Measurements from ENCODE around the gene PKP1.

Gene PKP1

GRCh38 chr1:201309416-201309815 lies 26.1 kb downstream of the PKP1 start:
- DNase-seq (ENCODE audit: low spot score), result peak; percentile 85

GRCh38 chr1:201310251-201310985 lies 27.1 kb downstream of the PKP1 start:
- no peak for DNase-seq (ENCODE audit: low spot score)

- DNase-seq (ENCODE audit: low spot score), result peak; percentile 86
These were observed 27.7 kb downstream of the PKP1 start for GRCh38 chr1:201310986-201311355.

GRCh38 chr1:201311356-201312011 lies 28.2 kb downstream of the PKP1 start:
- DNase-seq (ENCODE audit: low spot score), result no peak

GRCh38 chr1:201312298-201312697 lies 29.0 kb downstream of the PKP1 start:
- no peak for DNase-seq (ENCODE audit: low spot score)

GRCh38 chr1:201313086-201313485 lies 29.8 kb downstream of the PKP1 start:
- no peak for DNase-seq (ENCODE audit: low spot score)

- DNase-seq (ENCODE audit: low spot score), result no peak
These were observed 33.2 kb downstream of the PKP1 start for GRCh38 chr1:201316556-201316955.

GRCh38 chr1:201317551-201317950 lies 34.2 kb downstream of the PKP1 start:
- DNase-seq (ENCODE audit: low spot score), result no peak

- DNase-seq (ENCODE audit: low spot score), result no peak
These were observed 35.4 kb downstream of the PKP1 start for GRCh38 chr1:201318504-201319340.

GRCh38 chr1:201319631-201320030 lies 36.3 kb downstream of the PKP1 start:
- DNase-seq (ENCODE audit: low spot score), result no peak

- DNase-seq (ENCODE audit: low spot score), result no peak
These were observed 37.0 kb downstream of the PKP1 start for GRCh38 chr1:201320168-201320788.

GRCh38 chr1:201321826-201322390 lies 38.6 kb downstream of the PKP1 start:
- DNase-seq (ENCODE audit: low spot score), result no peak

- no peak for DNase-seq (ENCODE audit: low spot score)
These were observed 39.6 kb downstream of the PKP1 start for GRCh38 chr1:201322653-201323510.

GRCh38 chr1:201324306-201324705 lies 41.0 kb downstream of the PKP1 start:
- DNase-seq (ENCODE audit: low spot score), result no peak

- no peak for DNase-seq (ENCODE audit: low spot score)
These were observed 41.7 kb downstream of the PKP1 start for GRCh38 chr1:201324821-201325677.

GRCh38 chr1:201325678-201326060 lies 42.4 kb downstream of the PKP1 start:
- DNase-seq (ENCODE audit: low spot score), result no peak

- DNase-seq (ENCODE audit: low spot score), result no peak
These were observed 43.4 kb downstream of the PKP1 start for GRCh38 chr1:201326710-201327109.

- no peak for DNase-seq (ENCODE audit: low spot score)
These were observed 44.5 kb downstream of the PKP1 start for GRCh38 chr1:201327687-201328240.

GRCh38 chr1:201328576-201328975 lies 45.3 kb downstream of the PKP1 start:
- DNase-seq (ENCODE audit: low spot score), result no peak

- DNase-seq (ENCODE audit: low spot score), result no peak
These were observed 46.0 kb downstream of the PKP1 start for GRCh38 chr1:201329286-201329685.

All from COLO829 (cell line).